HG03039 (cell line): ENCODE measurements around the gene ATP8A2.
A peak's percentile ranks its signal among the peaks of the same experiment; 100 is the strongest.

Experiments
- ATAC-seq: cut with Tn5 transposase; IDR thresholded peaks from one replicate; pipeline ENCODE4 v1.9.1; 2021; ENCODE audit warnings: mild to moderate bottlenecking, moderate library complexity; ENCODE audit not compliant: unreplicated experiment

ATP8A2 gene

DNA sequence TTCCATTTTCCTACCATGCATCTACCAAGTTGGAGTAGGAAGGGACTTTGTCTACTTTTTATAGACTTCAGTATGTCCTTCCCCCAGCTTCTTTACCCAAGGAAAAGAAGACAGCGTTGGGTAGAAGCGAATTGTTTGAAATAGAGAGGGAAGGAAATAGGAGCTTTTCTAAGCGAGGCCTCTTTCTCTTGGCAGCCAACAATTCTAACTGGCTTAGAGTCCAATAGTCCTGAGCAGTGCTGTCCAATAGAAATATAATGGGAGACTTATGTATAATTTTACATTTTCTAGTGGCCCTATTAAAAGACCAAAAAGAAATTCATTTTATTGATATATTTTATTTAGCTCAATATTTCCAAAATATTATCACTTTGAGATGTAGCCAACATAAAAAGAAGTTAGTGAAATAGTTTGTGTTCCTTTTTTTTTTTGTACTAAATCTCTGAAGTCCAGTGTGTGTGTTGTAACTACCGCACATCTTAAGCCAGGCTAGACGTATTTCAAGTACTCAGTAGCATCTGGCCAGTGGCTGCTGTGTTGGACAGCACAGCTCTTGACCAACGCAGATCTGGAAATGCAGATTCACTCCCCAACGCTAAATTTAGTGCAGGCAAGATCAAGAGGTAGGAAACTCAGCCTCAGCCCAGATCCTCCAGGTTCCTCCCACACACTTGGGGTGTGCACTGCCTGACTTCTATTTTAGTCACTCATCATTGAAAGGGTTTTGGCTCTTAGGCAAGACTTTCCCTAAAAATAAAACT is 500.9 kb downstream of the ATP8A2 start:
- no peak for ATAC-seq

DNA sequence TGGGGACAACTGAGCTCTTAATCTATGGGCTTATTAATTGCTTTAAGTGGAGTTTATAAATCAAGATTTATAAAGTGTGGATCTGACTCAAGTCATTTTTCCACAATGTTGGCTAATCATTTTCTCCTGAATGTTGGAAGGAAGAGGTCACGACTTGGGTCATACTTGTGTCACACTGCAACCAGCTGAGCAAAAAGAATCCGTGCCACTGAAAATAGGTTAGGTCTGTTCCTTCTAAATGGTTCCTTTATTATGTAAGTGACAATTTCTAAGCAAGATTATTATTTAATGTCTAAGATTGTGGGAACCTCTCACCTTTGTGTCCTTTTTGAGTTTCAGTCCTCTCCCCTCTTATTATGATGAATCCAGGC is 501.5 kb downstream of the ATP8A2 start:
- ATAC-seq, result no peak

DNA sequence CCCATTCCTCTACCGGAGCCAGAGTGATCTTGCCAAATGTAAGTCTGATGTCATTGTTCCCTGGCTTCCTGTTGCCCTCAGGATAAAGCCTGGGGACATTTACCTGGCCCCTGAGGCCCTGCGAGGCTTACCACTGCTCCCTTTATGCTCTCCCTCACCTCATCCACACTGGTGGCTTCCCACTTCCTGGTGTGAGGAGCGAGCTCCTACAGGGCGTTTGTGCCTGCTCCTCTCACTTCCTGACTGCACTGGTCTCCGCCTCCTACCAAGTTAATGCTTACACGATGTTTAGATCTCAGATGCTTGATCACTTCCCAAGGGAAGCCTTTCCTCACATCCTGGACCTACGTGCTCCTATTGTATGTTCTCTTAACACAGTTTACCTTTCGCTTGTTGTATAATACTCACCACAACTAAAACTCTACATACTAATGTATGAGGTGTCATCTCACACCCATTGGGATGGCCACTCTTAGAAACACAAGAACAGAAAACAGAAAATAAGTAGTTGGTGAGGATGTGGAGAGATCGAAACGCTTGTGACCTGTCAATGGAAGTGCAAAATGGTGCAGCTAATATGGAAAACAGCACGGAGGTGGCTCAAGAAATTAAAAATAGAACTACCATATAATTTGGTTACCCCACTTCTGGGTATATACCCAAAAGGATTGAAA is 502.4 kb downstream of the ATP8A2 start:
- no peak for ATAC-seq

DNA sequence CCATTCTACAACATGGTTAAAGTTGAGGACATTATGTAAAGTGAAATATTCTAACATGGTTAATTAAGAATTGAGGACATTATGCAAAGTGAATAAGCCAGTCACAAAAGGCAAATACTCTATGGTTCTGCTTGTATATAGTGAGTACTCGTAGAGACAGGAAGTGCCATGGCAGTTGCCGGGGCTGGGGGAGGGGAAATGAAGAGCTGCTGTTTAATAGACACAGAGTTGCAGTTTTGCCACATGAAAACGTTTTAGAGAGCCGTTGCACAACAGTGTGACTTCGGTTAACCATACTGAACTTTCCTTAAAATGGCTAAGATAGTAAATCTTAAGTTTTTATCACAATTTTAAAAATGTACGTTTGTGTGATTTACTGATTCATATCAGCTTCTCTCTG is 503.1 kb downstream of the ATP8A2 start:
- ATAC-seq, result no peak

DNA sequence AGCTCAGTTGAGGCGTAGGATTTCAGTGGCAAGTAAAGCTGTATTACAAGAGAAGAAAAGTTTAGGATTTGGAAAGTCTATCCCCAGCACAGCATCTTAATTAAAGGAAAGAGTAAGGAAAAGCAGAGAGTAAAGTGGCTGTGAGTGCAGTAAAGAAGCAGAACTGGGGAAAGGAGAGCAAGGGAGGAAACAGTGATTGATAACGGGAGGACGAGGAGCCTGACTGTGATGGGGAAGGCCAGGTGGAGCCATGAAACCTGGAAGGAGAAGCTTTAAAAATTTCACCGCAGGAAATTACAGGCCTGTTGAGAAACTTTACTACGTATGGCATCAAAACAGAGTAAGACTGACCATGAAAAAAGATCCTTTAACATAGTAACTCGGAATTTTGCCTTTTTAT is 504.5 kb downstream of the ATP8A2 start:
- ATAC-seq, result no peak

DNA sequence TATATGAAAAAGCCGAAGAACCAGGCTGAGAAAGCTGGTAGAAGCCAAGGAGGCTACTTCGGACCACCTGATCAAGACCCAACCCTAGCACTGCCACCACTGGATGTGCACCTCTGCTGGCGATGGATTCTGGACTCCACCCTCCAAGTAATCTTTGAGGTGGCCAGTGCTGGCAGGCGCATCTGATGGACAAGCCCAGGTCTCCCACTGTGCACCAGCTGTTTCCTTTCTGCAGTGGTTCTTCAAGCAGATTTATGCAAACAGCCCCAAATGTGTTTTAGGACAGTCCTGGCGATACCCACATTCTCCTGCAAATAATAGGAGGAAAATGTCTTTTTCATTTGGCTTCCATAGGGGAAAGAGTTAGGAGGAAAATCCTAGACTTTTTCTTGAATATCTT is 507.7 kb downstream of the ATP8A2 start:
- no peak for ATAC-seq

DNA sequence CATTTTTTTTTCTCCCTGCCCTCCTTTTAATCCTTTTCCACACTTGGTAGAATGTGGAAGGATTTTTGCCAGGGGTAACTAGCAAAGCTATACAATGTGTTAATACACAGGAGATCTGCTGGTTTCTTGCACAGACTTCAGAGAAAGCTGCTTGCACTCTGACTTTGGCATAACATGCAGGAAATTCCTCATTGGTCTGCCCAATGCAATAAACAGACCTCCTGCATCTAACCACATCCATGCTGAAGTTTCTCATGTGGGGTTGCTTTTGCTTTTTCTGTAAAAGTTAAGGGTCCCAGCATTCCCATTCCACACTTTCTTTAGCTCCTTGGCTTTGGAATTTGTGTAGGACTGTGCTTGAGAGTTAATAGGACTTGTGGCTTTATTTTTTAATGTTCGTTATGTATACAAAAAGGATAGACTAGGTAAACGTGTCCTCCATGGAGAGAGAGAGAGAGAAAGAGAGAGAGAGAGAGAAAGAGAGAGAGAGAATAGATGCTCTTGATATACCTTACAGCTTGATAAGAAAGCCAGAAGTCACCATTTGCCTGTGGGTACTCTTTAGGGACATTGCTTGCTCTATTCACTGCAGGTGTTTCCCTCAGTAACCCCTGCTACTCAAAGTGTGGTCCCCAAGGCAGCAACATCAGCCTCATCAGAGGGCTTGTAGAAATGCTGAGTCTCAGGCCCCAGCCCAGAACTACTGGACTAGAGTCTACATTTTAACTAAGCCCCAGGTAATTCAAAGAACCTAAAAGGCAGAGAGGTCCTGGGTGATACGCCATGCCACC is 509.6 kb downstream of the ATP8A2 start:
- ATAC-seq, result no peak

DNA sequence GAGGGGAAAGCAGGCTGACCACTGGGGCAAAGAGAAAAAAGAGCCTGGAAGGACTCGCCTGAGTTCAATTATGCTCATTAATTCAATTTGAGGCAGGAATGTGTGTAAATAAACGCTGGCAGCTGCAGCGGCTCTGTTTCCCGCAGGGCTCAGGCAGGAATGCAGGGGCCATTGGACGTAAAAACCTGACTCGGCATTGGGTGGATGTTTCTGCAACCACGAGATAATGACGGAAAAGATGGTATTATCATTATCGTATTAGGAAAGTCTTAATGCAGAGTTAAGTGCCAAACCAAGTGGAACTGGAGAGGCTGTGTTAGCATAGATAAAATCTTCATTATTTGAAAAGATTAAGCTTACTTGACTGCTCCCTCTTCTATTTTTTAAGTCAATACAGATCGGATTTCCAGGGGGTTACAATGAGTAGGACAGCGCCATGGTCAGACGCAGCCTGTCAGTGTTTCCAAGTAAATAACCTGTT is 510.2 kb downstream of the ATP8A2 start:
- ATAC-seq, result no peak

DNA sequence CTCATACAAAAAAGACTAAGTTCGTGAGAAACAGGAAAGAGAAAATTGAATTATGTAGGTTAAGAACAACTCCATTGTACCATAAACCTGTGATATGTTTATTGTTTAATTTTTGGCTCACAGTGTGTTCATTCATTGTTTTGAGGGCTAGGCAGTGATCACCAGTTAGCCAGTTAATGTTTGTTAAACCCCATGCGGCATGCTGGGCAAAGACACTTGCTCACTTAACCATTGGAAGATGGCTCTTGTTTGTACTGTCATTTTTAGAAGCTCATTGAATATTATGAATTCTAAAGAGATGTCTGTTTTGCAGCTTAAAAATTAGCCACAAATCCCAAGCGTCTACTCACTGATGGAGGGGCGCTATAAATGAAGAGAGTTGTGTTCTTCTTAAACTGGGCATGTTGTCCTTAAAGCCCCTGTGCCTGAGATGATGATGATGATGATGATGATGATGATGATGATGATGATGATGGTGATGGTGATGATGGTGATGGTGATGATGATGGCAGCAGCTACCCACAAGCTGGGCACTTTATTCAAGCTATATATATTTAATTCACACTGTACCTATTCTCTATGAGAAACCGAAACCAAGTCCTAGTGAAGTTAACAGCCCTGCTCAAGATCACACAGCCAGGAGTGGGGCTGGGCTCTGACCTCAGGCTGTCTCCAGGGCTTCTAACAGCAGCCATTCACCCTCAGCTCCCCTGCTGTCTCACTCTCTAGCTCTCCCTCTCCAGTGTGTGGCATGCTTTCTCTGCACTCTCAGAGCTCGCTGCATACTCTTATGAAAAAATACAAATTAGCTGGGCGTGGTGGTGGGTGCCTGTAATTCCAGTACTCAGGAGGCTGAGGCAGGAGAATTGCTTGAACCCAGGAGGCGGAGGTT is 510.9 kb downstream of the ATP8A2 start:
- no peak for ATAC-seq

DNA sequence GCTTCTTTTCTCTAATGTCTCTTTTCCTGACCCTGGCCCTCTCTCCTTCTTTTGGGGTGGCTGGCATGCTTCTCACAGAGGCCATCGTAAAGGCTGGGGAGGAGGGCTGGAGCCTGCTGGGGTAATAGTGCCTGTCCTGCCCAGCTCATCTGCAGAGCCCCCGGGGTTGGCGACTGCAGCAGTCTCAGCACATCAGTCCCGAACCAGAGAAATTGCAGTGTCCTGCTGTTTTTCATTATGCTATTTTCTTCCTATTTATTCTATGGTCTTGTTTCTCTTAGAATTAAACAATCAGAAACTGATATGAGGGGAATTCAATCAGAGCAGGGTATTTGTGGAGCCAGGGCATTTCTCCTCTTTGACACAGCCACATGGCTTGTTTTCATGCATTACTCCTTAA is 513.6 kb downstream of the ATP8A2 start:
- ATAC-seq, result no peak

DNA sequence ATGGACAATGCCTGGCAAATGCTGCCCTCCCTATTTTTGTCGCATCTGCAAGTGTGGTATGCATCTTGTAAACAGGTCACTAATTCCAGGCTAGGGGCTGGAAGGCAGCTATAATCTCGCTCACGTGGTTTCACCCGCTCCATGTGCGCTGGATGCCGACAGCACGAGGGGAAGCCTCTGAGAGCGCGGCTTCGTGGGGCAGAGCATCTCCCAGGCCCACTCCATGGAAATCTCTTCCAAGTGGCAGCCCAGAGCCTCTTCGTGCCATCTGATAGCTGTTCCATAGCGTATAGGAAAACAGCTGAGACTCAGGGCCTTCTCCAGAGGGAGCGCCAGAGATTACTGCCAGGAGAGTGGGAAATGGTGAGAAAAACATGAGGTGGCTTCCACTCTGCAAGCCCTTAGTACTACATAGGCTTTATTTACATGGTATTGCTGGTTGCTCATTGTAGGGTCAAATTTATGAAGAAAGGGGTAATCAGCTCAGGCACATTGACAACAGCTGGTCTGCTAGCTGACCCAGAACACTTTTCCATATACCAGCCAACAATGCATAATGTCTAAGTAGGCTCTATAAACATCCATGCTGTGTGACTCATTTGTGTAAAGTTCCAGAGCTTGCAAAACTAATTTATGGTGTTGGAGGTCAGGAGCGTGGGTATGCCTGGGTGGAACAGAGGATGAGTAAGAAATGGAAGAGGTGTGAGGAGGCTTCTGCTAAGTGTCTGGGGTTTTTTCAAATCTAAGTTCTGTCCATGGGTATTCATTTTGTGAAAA is 514.9 kb downstream of the ATP8A2 start:
- ATAC-seq, result no peak

DNA sequence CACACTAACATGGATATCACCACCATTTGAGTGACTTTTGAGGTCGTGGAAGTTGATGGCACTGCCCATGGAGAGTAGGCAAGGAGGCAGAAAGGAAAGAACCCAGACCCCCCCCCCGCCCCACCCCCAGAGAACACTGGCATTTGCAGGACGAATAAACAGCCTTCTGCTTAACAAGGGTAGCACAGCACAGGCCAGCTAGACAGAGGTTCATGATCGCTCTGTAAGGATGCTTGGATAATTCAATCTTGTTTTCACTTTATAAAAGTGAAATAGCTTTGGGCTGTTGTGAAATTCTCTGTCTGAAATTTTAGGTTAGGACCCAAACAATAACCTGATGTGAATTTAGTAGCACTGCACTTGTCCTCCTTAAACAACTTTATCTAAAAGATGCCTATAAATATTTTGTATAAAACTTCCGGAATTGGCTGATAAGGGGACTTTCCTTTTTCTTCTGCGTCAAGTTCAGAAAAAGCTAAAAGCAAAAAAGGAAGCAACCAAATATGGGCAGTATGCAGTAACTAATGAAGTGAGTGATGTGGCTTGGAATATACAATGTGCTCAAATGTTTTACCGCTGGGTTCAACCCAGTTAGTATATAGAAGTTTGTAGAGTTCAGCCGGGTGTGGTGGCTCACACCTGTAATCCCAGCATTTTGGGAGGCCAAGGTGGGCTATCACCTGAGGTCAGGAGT is 516.3 kb downstream of the ATP8A2 start:
- ATAC-seq, result no peak

DNA sequence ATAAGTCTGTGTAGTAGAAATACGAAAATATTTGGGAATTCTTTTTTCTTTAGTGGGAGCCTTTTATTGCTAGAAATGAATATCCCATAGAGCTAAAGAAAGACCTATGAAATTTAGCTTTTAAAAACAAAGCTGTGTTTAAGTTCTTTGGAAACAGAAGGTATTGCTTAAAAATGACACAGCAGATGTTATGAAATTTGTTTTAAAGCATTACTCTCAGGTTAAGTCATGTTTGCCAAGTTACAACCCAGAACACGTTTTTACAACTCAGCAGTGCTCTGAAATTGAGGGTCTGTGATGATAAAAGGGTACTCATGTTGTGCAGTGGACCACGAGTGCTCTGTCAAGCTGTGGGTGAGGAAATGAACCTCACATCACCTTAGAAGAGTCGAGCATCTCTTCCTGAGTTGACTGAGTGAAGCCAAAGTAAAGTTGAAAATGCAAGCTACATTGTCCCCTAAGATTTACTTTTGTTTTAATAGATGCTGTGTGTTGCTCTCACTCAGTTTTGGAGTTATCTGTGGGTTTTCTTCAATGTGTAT is 519.0 kb downstream of the ATP8A2 start:
- ATAC-seq, result no peak

DNA sequence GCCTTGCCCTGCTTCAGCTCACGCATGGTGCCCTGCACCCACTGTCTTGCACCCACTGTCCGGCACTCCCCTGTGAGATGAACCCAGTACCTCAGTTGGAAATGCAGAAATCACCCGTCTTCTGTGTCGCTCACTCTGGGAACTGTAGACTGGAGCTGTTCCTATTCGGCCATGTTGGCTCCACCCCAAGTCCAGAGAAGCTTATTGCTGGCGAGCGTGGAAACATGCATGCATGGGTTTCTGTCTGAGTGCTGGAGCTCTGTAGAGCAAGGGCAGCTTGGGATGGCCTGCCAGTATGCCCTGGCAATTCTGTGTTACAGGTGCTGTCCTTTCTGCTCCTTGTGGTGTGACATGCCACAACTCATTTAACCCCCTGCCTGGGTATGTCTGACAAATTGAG is 527.2 kb downstream of the ATP8A2 start:
- ATAC-seq, result no peak

DNA sequence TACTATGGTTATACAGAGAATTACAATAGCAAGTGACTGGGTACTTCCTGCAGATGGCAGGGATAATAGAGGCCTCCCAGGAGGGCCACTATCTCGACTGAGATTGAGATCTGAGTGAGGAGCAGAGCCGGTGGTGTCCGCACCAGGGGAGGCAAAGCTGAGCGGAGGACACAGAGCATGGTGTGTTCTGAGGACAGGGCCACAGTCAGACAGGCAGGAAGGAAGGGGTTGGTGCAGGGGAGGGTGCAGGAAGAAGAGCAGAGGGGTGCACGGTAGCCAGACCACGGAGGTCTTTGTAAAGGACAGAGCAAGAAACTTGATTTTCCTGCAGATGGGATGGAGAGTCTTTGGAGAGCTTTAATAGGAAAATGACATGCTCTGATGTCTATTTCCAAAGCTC is 527.7 kb downstream of the ATP8A2 start:
- no peak for ATAC-seq

DNA sequence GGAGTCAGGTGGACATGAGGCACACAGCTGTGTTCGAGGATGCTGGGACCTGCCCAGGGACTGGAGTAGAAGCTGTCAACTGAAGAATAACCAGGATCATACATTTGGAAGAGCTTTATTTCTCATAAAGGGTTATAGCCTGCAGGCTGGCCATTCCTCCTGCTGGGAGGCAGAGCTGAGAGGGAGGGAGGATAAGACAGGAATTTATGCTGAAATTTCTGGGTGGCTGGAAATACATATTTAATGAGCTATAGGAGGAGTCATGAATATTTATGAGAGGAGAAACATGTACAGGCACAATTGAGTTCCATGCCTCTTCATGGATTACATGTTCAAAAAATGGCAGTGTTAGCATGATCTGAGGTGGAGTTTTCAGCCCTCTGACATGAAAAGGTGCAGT is 528.2 kb downstream of the ATP8A2 start:
- no peak for ATAC-seq

DNA sequence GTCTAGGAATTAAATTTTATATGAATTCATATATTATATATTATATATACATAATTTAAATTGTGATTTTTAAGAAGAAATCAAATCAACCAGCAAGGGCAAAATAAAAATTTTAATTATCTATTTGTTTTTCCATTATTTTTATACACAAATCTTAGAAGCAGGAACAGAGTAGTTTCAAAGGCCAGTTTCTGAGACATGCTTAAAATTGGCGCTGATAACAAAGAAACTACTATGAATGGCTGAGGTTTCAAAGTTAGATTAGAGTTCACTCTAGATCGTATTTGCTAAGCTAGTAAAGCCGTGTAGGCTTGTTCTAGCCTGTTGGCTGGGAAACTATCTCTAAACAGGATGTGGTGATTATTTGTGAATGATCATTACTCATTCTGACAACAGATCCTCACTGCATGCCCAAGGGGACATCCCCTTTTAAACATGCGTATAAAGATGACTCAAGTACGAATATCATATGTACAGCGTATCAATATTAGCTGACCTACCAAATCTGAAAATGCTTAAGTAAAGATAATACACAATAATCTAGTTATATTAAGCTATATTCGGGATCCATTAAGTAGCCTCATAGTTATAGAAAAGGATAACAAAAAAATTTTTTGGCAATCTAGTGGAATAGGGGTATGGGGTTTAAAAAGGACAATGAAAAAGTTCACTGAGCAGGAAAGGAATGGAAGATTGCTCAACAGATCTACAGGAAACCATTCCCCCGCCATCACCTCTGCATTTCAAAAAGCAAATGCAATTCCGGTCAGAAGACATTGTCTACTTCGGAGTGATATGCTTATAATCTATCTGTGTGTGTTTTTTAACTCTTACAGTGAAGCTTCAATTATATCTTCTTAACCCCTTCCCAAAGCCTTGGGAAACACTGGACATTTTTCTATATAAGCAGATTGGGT is 529.9 kb downstream of the ATP8A2 start:
- peak; percentile 88 for ATAC-seq

DNA sequence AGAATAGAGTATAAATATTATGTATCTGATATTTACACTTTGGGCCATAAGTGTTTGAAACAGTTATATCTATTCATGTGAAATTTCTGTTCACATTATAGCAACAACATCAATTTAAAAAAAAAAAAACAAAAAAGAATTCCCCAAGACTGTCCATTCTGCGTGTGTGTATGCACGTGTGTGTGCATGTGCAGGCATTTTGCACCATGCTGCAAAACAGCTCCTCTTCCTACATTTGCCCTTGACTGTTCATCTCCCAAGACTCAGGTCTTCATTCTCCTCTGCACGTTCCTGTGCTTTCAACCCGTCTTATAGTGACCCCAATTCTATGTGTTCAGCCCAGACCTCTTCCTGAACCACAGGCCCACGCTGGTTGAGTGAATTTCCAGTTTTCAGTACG is 530.7 kb downstream of the ATP8A2 start:
- ATAC-seq, result no peak
